ENCODE measurements around the gene GHR. TPM values are rescaled to one million over a fixed set of nuclear protein-coding genes. Genes with fewer than 3 reads are reported as not detected.

GHR gene
- total RNA-seq, 4 donors from 2014 or later: 0.40 to 11.6 (median 7.6) TPM

- 63 to 71% methylated on average over 3 of the region's 3 CpGs for WGBS, 2 donors (ENCODE audit: low coverage in 1 of 2)
- Histone ChIP-seq H3K9me3 (no peaks in the 10 kb centered on the region), H3K36me3 (no peaks in the 10 kb centered on the region), H3K27me3 (no peaks in the 10 kb centered on the region), H3K4me3 (no peak overlapping the region), H3K27ac (no peak overlapping the region), H3K4me1 (no peaks in the 10 kb centered on the region)
- in situ Hi-C loops (cut with MboI; ENCODE audit: low pct_ligation_motif_present in 1 of 4, low pct_unique_long_range_greater_than_20kb in 1 of 4, low sequenced_read_pairs in 3 of 4) (no loop called here), intact Hi-C loops (cut with DNase I; ENCODE audit: low total_unique reads) (no loop called here)
- no peak for DNase-seq
- TF ChIP-seq POLR2A (IDR thresholded peaks at IDR 0.05) (no peak), EP300 (IDR thresholded peaks at IDR 0.05; ENCODE audit: low read depth) (no peak), POLR2AphosphoS5 (IDR thresholded peaks at IDR 0.05) (no peak)
- TF ChIP-seq, protein P1, sequence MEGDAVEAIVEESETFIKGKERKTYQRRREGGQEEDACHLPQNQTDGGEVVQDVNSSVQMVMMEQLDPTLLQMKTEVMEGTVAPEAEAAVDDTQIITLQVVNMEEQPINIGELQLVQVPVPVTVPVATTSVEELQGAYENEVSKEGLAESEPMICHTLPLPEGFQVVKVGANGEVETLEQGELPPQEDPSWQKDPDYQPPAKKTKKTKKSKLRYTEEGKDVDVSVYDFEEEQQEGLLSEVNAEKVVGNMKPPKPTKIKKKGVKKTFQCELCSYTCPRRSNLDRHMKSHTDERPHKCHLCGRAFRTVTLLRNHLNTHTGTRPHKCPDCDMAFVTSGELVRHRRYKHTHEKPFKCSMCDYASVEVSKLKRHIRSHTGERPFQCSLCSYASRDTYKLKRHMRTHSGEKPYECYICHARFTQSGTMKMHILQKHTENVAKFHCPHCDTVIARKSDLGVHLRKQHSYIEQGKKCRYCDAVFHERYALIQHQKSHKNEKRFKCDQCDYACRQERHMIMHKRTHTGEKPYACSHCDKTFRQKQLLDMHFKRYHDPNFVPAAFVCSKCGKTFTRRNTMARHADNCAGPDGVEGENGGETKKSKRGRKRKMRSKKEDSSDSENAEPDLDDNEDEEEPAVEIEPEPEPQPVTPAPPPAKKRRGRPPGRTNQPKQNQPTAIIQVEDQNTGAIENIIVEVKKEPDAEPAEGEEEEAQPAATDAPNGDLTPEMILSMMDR (IDR thresholded peaks at IDR 0.05): no peak
Measured at GRCh38 chr5:42612750-42613366, 189.6 kb downstream of the GHR start.

GRCh38 chr5:42614509-42614908 lies 191.3 kb downstream of the GHR start:
- intact Hi-C loops (cut with DNase I; ENCODE audit: low total_unique reads): no loop called here
- TF ChIP-seq EP300 (IDR thresholded peaks at IDR 0.05; ENCODE audit: low read depth): no peak
- TF ChIP-seq, protein P1 (IDR thresholded peaks at IDR 0.05): no peak
- TF ChIP-seq POLR2A (IDR thresholded peaks at IDR 0.05): no peak
- TF ChIP-seq POLR2AphosphoS5 (IDR thresholded peaks at IDR 0.05): no peak
- no peaks in the 10 kb centered on the region for H3K9me3 ChIP-seq
- no peak for DNase-seq
- no peaks in the 10 kb centered on the region for H3K27me3 ChIP-seq
- no peaks in the 10 kb centered on the region for H3K4me1 ChIP-seq
- in situ Hi-C loops (cut with MboI; ENCODE audit: low pct_ligation_motif_present in 1 of 4, low pct_unique_long_range_greater_than_20kb in 1 of 4, low sequenced_read_pairs in 3 of 4): no loop called here
- H3K36me3 ChIP-seq: no peaks in the 10 kb centered on the region
- no peak overlapping the region for H3K4me3 ChIP-seq
- no peak overlapping the region for H3K27ac ChIP-seq

- Histone ChIP-seq H3K27ac (peak overlapping the region in 3 of 4 donors; percentile 0 to 51 (median 39)), H3K9me3 (no peaks in the 10 kb centered on the region), H3K27me3 (no peaks in the 10 kb centered on the region), H3K4me1 (peaks cover 12 to 41% (median 21%) of the 10 kb centered on the region in 4 donors), H3K4me3 (no peak overlapping the region), H3K36me3 (no peaks in the 10 kb centered on the region)
- no peak for TF ChIP-seq POLR2AphosphoS5 (IDR thresholded peaks at IDR 0.05)
- TF ChIP-seq, protein P1 (IDR thresholded peaks at IDR 0.05): no peak
- DNase-seq: no peak
- in situ Hi-C loops (cut with MboI; ENCODE audit: low pct_ligation_motif_present in 1 of 4, low pct_unique_long_range_greater_than_20kb in 1 of 4, low sequenced_read_pairs in 3 of 4): no loop called here
- WGBS, 2 donors (ENCODE audit: low coverage in 1 of 2): 66 to 81% methylated on average over 2 to 4 of the region's 4 CpGs
- intact Hi-C loops (cut with DNase I; ENCODE audit: low total_unique reads): no loop called here
Measured at GRCh38 chr5:42620579-42621216, 197.5 kb downstream of the GHR start.

DNA sequence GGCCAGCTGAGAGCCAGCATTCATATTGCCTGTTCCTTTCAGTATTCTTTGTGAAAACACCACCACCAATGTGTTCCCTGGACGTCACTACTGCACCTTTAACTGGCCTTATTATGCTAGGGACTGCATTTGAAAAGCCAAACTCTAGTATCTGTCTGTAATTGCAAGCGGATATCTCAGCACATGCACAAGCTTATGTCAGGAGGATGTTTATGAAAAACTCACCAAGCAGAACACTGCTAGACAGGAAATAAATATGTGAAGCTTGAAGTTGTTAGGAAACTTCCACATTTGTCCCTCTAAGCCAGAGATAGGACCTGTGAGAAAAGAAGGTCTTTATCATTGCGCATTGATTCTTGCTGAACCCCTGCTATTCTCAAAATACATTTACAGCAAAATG lies 198.0 kb downstream of the GHR start:
- TF ChIP-seq POLR2A (IDR thresholded peaks at IDR 0.05) (no peak), EP300 (IDR thresholded peaks at IDR 0.05; ENCODE audit: low read depth) (no peak), POLR2AphosphoS5 (IDR thresholded peaks at IDR 0.05) (no peak)
- TF ChIP-seq, protein P1 (IDR thresholded peaks at IDR 0.05): no peak

More for the DNA sequence above, 198.0 kb downstream of the GHR start:
- Histone ChIP-seq H3K4me1 (peaks cover 12 to 41% (median 21%) of the 10 kb centered on the region in 4 donors), H3K27ac (peak overlapping the region in 3 of 4 donors; percentile 0 to 51 (median 39)), H3K4me3 (no peak overlapping the region), H3K36me3 (no peaks in the 10 kb centered on the region), H3K27me3 (no peaks in the 10 kb centered on the region), H3K9me3 (no peaks in the 10 kb centered on the region)
- DNase-seq: no peak
- intact Hi-C loops (cut with DNase I; ENCODE audit: low total_unique reads): no loop called here
- in situ Hi-C loops (cut with MboI; ENCODE audit: low pct_ligation_motif_present in 1 of 4, low pct_unique_long_range_greater_than_20kb in 1 of 4, low sequenced_read_pairs in 3 of 4): no loop called here
- 54% methylated on average over 3 of the region's 3 CpGs for WGBS, 2 donors (ENCODE audit: low coverage in 1 of 2)
